Activated CD8-positive, alpha-beta memory T cell treated with anti-CD3 and anti-CD28 coated beads for 24 hours (primary cell): ENCODE measurements around the gene ROR2.

Source experiments
- DNase-seq: peaks from one replicate; pipeline ENCODE4 v3.0.0-alpha.2; 2020

ROR2 gene

GRCh38 chr9:91948101-91948596 is 1.9 kb downstream of the ROR2 start:
- no peak for DNase-seq

DNA sequence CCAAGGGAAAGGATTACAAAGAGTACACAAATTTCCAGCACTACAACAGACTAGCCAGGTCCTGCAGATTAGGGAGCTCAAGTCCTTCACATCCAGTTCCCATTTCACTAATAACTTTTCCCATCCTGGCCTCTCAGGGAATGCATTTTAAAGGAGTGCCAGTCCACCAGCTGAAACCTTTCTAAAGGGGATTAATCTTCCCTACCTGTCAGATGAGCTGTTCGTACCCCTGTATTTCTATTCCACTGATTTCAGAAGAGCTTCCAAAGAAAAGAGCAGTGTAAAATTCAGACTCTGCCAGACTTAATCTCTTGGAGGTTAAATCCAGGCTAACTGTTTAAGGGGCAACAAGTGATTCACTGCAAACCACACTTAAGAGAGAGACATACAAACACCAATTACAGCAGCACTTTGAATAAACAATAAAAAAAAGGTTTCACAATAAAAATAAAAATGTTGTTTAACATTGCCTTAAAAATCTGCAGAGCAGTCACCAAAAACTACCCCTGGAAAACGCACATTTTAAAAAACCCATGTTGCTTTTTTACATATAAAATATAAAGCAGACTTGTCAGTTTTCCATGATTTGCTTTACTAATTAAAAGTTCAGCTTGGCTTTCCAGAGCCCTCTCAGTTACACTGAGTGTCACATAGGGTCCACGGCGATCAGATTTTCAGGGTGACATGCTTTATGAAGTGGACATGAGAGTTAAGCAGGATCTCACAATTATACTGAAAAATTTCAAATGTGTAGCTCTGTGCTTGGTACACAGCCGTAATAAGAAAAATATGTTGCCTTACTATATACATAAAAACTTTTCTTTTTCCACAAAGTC is 3.2 kb downstream of the ROR2 start:
- DNase-seq: no peak

DNA sequence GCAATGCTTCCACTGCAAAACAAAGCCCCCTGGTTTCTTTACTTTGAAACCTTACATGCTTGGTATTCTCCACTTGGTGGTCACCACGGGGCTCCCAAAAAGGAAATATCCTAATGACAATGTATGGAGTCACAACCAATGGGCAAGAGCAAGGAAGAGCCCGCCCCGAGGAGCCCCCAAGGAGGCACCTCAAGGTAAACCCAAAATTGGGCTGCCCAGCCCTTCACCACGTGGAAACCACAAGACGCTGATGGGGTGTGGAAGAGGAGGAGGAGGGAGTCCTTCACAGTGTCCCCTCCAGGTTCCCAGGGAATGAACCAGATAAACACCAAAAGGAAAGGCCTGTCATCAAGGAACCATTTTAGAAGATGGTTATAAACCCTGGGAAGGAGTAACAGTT is 3.8 kb downstream of the ROR2 start:
- DNase-seq: no peak

GRCh38 chr9:91945277-91946085 is 4.5 kb downstream of the ROR2 start:
- DNase-seq: no peak

GRCh38 chr9:91944711-91945110 is 5.3 kb downstream of the ROR2 start:
- DNase-seq: no peak

DNA sequence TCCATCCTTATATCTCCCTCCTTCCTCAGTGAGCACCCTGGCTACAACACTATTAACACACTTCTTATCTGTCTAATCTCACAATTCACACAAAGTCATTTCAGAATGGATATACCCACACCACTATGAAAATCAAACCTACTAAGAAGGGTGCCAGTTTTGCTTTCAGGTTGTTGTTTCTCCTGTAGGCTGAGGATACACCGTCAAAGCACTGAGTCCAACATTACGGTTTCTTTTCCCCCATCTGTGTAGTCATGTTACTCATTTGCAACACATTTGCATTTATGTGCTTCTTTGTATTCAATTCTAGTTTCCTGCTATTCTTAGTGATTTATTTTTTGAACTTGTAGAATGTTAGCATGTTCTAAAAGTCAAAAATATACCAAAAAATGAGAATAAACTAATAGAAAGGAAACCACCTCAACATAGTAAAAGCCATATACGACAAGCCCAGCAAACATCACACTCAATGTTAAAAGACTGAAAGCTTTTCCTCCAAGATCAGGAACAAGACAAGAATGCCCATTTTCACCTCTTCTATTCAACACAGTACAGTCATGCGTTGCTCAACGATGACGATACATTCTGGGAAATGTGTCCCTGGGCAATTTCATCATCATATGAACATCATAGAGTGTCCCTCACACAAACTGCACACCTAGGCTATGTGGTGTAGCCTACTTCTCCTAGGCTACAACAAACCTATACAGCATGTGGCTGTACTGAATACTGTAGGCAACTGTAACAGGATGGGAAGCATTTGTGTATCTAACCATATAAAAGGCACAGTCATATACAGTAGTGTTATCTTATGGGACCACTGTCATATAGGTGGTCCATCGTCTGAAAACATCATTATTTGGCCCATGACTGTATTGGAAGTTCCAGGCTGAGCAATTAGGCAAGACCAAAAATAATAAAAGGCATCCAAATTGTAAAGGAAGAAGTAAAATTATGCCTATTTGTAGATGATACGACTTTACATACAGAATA is 6.3 kb downstream of the ROR2 start:
- no peak for DNase-seq

- DNase-seq: no peak
These were observed 7.8 kb downstream of the ROR2 start for GRCh38 chr9:91942201-91942600.

- no peak for DNase-seq
These were observed 10.1 kb downstream of the ROR2 start for GRCh38 chr9:91939978-91940377.

GRCh38 chr9:91937727-91938126 is 12.3 kb downstream of the ROR2 start:
- DNase-seq: no peak

DNA sequence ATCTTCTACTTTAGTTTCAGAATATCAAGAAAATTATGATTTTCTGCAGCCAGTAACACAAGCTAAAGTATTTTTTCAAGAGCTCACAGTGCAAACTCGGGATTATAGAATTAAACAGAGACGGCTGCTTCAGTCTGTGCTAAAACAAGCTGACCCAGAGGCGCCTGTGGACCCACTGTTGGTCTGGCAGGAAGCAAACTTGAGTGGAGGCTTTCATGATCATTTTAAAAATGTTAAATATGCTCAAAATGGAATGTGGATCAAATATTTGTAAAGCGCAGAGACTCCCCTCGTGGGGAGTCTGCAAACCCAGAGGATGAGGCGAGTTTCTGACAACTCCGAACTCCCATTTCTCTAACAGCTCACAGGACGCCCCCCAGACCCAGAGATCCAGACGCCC is 13.0 kb downstream of the ROR2 start:
- DNase-seq: no peak

DNA sequence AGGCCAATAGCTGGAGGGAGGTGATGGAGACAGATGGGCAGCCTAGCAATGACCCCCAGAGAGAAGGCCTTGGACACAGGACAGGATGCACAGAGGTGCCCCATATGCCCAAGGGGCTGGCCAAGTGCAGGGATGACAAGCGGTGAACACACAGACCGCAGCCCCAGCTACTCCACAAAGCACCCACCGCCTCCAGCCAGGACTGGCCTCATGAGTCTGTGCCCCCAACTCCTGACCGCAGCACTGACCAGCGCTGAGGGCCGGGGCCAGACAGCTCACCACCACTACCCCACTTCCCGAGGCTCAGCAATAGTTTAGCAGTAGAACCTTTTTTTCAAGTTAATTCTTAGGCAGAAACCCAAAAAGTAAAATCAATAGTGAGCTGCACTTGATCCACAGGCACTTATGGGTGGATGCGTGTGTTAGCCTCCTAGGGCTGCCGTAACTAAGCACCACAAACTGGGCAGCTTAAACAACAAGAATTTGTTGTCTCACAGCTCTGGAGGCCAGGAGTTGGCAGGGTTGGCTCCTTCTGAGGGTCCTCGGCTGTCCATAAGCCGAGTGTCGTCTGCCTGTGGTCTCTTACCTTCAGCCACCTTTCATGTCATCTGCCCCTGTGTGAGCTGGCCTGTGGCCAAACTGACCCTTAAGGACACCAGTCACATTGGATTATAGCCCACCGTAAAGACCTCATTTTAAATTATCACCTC is 14.1 kb downstream of the ROR2 start:
- DNase-seq: no peak

GRCh38 chr9:91935066-91935749 is 14.8 kb downstream of the ROR2 start:
- DNase-seq: no peak

- DNase-seq: no peak
These were observed 15.4 kb downstream of the ROR2 start for GRCh38 chr9:91934654-91935053.

- DNase-seq: no peak
These were observed 16.3 kb downstream of the ROR2 start for GRCh38 chr9:91933556-91934352.

DNA sequence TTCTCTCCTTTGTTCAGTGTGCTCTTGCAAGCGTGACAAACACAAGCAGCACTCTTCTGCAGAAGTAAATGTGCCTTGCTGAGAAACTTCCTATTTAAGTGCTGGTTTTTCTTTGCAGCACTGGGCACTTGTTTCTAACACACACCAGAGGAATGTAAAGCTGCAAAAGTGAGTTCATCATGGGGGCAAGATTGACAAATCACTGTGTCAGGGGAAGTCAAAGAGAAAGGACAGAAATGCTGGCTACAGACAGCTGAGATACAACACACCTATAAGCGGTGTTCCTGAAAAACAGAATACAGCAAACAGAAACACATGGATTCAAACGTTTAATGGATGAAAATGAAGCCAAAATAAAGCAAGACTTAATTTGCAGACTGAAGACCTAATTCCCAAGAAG is 19.6 kb downstream of the ROR2 start:
- DNase-seq: no peak

GRCh38 chr9:91929331-91929730 is 20.7 kb downstream of the ROR2 start:
- DNase-seq: no peak

GRCh38 chr9:91927922-91928510 is 22.0 kb downstream of the ROR2 start:
- no peak for DNase-seq

DNA sequence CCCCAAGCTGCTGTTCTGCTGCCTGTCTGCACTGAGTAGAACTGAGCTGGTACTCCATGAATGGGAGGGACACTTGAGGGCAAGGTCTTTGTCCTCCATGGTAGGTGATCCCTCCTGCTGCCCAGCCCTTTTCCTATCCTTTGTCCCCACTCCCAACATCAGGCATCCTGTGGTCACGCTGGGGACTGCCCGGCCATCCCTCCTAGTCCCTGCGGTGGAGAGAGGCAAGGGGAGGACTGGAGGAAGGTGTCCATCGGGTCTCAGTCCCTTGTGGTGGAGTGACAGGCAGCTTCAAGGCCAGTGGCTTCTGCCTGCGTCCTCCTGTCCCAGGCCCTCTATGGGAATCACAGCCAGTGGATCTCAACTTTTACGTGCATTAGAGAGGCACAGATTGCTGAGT is 25.9 kb downstream of the ROR2 start:
- DNase-seq: no peak

- DNase-seq: no peak
These were observed 26.9 kb downstream of the ROR2 start for GRCh38 chr9:91923145-91923544.

GRCh38 chr9:91921371-91921770 is 28.7 kb downstream of the ROR2 start:
- DNase-seq: no peak
